SK-N-MC (cell line): ENCODE measurements around the gene MMP17.

Source experiments
- DNase-seq: peaks from one replicate; pipeline ENCODE4 v3.0.0-alpha.2; 2011; ENCODE audit warnings: low read depth, low spot score
- H3K27ac ChIP-seq: fragments of 200-600 bp; sonication (generic); 2 replicates; pipeline ENCODE4 v1.5.1; 2016; ENCODE audit warnings: mixed run types
- H3K36me3 ChIP-seq: fragments of 200-600 bp; sonication (generic); 2 replicates; pipeline ENCODE4 v1.6.1; 2017; ENCODE audit warnings: antibody characterized with exemption, low read length, mixed read lengths; ENCODE audit not compliant: insufficient read depth
- H3K4me3 ChIP-seq: fragments of 200-600 bp; sonication (generic); 2 replicates; pipeline ENCODE4 v1.5.1; 2016
- H3K9ac ChIP-seq: fragments of 200-600 bp; sonication (generic); 2 replicates; pipeline ENCODE4 v1.8.0; 2017; ENCODE audit warnings: mixed run types, mixed read lengths; ENCODE audit not compliant: insufficient read length
- H3K9me3 ChIP-seq: fragments of 200-600 bp; sonication (generic); 2 replicates; pipeline ENCODE4 v1.6.1; 2017; ENCODE audit warnings: low read depth, mild to moderate bottlenecking, antibody characterized with exemption, low read length, moderate library complexity, mixed read lengths
- EZH2 ChIP-seq: fragments of 200-600 bp; sonication (generic); IDR thresholded peaks from one replicate; pipeline ENCODE4 v1.6.1; 2017; ENCODE audit warnings: antibody characterized with exemption
- FOXP2 ChIP-seq: optimal IDR thresholded peaks from 2 replicates; pipeline ENCODE3; 2011; ENCODE audit warnings: mild to moderate bottlenecking, moderate library complexity; ENCODE audit not compliant: insufficient read depth; ENCODE audit errors: extremely low read length, control extremely low read depth
- POLR2AphosphoS5 ChIP-seq: IDR thresholded peaks from 2 replicates; pipeline ENCODE4 v1.6.1; 2012; ENCODE audit warnings: mild to moderate bottlenecking, low read depth, low read length, borderline replicate concordance

MMP17 gene

DNA sequence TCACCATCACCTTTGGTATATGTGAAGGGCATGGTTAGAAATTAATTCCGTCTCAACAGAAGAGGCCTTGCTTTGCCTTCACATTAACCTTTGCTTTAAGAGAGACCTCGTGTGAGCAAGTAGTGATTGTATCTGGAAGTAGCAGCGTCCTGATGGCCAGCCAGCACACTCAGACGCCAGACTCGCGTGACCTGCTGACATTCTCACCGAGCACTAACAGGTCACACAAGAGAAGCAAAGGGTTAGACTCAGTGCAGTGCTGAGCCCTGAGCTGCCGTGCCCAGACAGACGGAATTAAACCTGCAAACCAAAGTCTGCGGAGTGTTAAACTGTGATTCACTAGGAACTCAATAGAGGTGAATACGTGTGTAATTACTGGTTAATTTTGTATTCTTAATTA, 40.1 kb upstream of the MMP17 start:
- no peak for DNase-seq
- H3K9ac ChIP-seq: no peak overlapping the region
- no peaks in the 10 kb centered on the region for H3K9me3 ChIP-seq
- no peak overlapping the region for H3K27ac ChIP-seq
- no peak overlapping the region for H3K4me3 ChIP-seq
- no peak for TF ChIP-seq POLR2AphosphoS5
- TF ChIP-seq EZH2: no peak
- TF ChIP-seq FOXP2: no peak
- peaks cover 44% of the 10 kb centered on the region for H3K36me3 ChIP-seq

DNA sequence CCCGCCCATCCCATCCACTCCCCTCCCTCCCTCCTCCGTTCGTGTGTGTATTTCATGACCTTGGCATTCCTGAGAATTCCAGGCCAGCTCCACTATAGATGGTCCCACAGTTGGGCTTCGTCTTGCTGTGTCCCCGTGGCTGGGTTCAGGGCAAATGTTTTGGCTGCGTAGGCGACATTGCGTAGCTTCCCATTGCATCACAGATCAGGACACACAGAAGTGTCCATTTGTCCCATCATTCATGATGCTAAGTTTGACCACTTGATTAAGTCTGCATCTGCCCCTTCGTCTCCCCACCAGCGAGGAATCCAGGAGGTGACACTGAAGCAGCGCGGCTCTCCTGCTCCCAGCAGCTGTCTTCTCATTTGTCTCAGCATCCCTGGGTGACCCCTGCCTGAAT, 38.6 kb upstream of the MMP17 start:
- no peak for DNase-seq
- no peak overlapping the region for H3K9ac ChIP-seq

DNA sequence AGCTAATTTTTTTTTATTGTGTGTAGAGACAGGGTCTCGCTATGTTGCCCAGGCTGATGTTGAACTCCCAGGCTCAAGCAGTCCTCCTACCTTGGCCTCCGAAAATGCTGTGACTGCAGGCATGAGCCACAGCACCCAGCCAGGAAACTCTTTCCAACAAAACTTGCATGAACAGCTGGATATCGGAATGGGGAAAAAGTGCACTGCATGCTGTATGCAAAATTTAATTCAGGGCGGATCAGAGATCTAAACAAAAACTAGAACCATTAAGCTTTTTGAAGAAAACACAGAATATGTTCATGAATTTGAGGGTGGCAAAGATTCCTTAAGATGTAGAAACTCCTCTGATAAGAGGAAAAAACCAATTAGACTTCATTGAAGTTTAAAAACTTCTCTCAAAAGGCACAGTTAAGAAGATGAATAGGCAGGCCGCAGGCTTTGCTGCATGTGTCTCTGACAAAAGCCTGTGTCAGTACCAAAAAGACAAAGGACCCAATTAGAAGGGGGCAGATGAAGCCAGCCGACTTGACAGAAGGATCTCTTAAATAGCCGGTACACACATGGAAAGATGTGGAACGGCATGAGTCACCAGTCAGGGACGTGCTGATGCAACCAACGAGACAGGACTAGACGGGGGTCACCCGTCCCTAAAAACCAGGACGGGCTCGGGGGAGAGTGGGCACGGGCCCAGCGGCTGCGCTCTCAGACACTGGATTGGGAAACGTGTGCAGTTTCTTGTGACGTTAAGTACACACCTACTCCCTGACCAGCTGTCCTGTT, 34.8 kb upstream of the MMP17 start:
- Histone ChIP-seq H3K27ac (0 out of 2 replicates have a peak overlapping the region, but pooled peaks have one; percentile 13), H3K4me3 (no peak overlapping the region), H3K9ac (no peak overlapping the region), H3K36me3 (peaks cover 12% of the 10 kb centered on the region; the same call in 1 of the 2 replicates), H3K9me3 (no peaks in the 10 kb centered on the region)
- no peak for TF ChIP-seq POLR2AphosphoS5
- DNase-seq: no peak

More for the DNA sequence above, 38.6 kb upstream of the MMP17 start:
- TF ChIP-seq POLR2AphosphoS5 (no peak), EZH2 (no peak), FOXP2 (no peak)
- H3K4me3 ChIP-seq: no peak overlapping the region
- no peaks in the 10 kb centered on the region for H3K9me3 ChIP-seq
- peaks cover 40% of the 10 kb centered on the region for H3K36me3 ChIP-seq
- H3K27ac ChIP-seq: no peak overlapping the region

DNA sequence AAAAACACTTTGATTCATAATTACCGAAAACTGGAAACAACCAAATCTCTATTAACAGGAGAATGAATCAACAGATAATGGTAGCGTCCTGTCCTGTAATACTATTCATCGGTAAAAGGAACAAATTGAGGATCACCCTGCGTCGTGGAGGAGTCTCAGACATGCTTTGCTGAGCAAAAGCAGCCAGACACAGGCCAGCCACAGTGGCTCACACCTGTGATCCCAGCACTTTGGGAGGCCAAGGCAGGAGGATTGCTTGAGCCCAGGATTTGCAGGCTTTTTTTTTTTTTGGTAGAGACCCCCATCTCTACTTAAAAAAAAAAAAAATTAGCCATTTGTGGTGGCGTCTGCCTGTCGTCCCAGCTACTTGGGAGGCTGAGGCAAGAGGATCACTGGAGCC, 34.1 kb upstream of the MMP17 start:
- TF ChIP-seq EZH2: no peak
- TF ChIP-seq POLR2AphosphoS5: no peak
- no peak for TF ChIP-seq FOXP2
- Histone ChIP-seq H3K9me3 (no peaks in the 10 kb centered on the region), H3K27ac (no peak overlapping the region), H3K9ac (no peak overlapping the region), H3K4me3 (no peak overlapping the region), H3K36me3 (peaks cover 12% of the 10 kb centered on the region; the same call in 1 of the 2 replicates)
- DNase-seq: no peak

DNA sequence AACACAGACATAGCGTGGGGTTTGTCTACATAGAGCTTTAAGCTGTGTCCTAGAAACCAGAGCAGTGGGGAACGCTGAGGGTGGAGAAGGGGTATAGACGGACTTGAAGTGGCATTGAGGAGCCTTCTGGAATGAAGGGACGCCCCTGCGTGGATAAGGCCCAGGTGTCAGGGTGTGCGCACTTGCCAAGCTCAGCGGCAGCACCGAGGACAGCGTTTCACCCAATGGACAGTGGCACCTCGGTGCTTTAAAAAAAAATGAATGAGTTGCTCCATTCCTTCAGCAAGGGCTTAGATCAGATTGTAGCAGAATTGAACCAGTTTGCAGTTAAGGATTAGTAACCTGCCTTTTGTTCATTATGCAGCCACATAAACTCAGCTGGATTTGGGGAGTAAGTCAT, 33.6 kb upstream of the MMP17 start:
- no peak overlapping the region for H3K27ac ChIP-seq
- H3K9ac ChIP-seq: no peak overlapping the region
- no peak for DNase-seq
- no peak for TF ChIP-seq FOXP2
- no peak for TF ChIP-seq POLR2AphosphoS5
- no peak for TF ChIP-seq EZH2
- no peaks in the 10 kb centered on the region for H3K9me3 ChIP-seq
- peaks cover 12% of the 10 kb centered on the region; the same call in 1 of the 2 replicates for H3K36me3 ChIP-seq
- no peak overlapping the region for H3K4me3 ChIP-seq

DNA sequence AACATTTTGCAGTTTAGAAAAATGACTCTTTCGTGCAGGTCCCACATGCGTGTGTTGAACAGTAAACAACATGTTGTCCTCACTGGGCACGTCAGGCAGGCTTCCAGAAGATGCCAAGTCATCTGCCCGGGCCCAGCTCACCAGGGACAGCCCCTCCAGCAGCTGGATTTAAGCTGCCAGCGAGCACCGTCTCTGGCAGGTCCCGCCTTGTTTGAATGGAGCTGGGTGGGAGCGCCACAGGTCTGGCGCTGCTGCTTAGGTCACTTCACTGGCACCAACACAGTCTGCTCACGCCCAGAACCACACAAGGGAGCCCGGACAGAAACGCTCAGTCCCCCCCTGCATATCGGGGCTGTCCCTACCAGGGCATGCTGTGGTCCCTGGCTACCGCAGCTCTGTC, 33.1 kb upstream of the MMP17 start:
- H3K9ac ChIP-seq: no peak overlapping the region
- H3K36me3 ChIP-seq: peaks cover 8% of the 10 kb centered on the region; the same call in 1 of the 2 replicates
- H3K9me3 ChIP-seq: no peaks in the 10 kb centered on the region
- DNase-seq: no peak
- H3K4me3 ChIP-seq: no peak overlapping the region
- TF ChIP-seq FOXP2 (no peak), EZH2 (no peak), POLR2AphosphoS5 (no peak)
- no peak overlapping the region for H3K27ac ChIP-seq

DNA sequence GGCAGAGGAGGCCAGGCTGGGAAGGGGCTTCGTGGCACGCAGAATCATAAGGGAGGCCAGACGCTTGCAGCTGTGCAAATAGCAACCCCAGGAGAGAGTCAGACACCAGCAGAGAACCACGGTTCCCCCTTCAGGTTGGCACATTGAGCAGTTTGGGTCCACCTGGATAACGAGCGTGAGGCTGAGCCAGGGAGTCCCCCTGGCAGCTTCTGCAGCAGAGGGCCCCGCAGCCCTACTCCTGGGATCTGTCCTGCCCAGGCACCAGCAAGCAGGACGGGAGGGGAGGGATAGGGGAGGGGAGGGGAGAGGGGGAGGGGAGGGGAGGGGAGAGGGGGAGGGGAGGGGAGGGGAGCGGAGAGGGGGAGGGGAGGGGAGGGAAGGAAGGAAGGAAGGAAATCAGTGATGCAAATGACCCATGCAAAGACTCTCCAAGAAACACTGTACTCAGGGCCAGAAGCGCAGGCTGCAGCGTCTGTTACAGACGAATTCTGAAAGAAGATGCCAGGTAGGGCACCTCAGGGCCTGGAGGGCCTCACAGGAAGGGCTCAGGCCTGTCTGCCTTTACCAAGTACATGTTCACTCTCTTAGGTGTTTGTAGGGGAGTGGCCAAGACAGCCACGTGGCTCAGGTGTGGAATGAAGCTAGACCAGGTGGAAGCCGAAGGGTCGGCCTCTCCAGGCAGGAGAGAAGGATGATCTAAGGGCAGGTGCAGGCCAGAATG, 32.3 kb upstream of the MMP17 start:
- peaks cover under 1% of the 10 kb centered on the region; the same call in 1 of the 2 replicates for H3K36me3 ChIP-seq
- no peaks in the 10 kb centered on the region for H3K9me3 ChIP-seq
- DNase-seq: no peak
- TF ChIP-seq POLR2AphosphoS5 (no peak), EZH2 (no peak), FOXP2 (no peak)
- H3K27ac ChIP-seq: no peak overlapping the region
- H3K4me3 ChIP-seq: no peak overlapping the region
- H3K9ac ChIP-seq: no peak overlapping the region

DNA sequence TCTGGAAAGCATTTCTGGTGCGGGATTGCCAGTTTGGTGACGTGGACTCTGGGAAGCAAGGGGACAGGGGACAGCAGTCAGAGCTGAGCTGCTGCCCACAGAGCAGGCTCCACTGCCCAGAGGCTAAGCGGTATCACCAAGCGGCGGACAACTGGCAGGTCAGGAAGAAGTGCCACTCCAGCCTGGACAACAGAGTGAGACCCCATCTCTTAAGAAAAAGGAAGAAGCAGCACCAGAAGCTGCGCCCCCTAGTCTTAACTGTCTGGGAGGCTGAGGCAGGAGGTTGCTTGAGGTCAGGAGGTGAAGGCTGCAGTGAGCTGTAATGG, 31.8 kb upstream of the MMP17 start:
- Histone ChIP-seq H3K4me3 (no peak overlapping the region), H3K9ac (no peak overlapping the region), H3K27ac (no peak overlapping the region)

More for the DNA sequence above, 31.8 kb upstream of the MMP17 start:
- Histone ChIP-seq H3K9me3 (no peaks in the 10 kb centered on the region), H3K36me3 (no peaks in the 10 kb centered on the region)
- DNase-seq: no peak
- TF ChIP-seq POLR2AphosphoS5: no peak
- no peak for TF ChIP-seq EZH2
